AG09309 (cell line): Measurements from ENCODE around the gene MSH3.

Experiments used
- DNase-seq: peaks from one replicate; pipeline ENCODE4 v3.0.0-alpha.2; 2010; ENCODE audit warnings: low read depth
- H3K4me3 ChIP-seq: 2 replicates; pipeline ENCODE4 v1.5.1; 2011; ENCODE audit warnings: mild to moderate bottlenecking, low read depth, low read length, moderate library complexity; ENCODE audit not compliant: control insufficient read depth
- CTCF ChIP-seq: IDR thresholded peaks from 2 replicates; pipeline ENCODE4 v1.5.1; 2011; ENCODE audit warnings: mild to moderate bottlenecking, low read depth, low read length, inconsistent platforms; ENCODE audit not compliant: insufficient read depth, control insufficient read depth; ENCODE audit errors: missing control alignments

MSH3 gene

GRCh38 chr5:80797428-80798024 is 143.1 kb downstream of the MSH3 start:
- no peak overlapping the region for H3K4me3 ChIP-seq
- no peak for DNase-seq
- TF ChIP-seq CTCF, result no peak

- H3K4me3 ChIP-seq, result no peak overlapping the region
- no peak for TF ChIP-seq CTCF
- DNase-seq, result no peak
Observed at GRCh38 chr5:80798166-80798565, 143.7 kb downstream of the MSH3 start.

GRCh38 chr5:80798633-80799032 is 144.2 kb downstream of the MSH3 start:
- H3K4me3 ChIP-seq, result no peak overlapping the region
- DNase-seq, result no peak
- TF ChIP-seq CTCF, result no peak

- no peak overlapping the region for H3K4me3 ChIP-seq
- no peak for TF ChIP-seq CTCF
- DNase-seq, result no peak
Observed at GRCh38 chr5:80799041-80799440, 144.6 kb downstream of the MSH3 start.

GRCh38 chr5:80799573-80799972 is 145.1 kb downstream of the MSH3 start:
- no peak for TF ChIP-seq CTCF
- H3K4me3 ChIP-seq, result no peak overlapping the region
- DNase-seq, result no peak

- TF ChIP-seq CTCF, result no peak
- no peak for DNase-seq
- H3K4me3 ChIP-seq, result no peak overlapping the region
Observed at GRCh38 chr5:80804332-80804731, 149.9 kb downstream of the MSH3 start.

GRCh38 chr5:80805038-80805437 is 150.6 kb downstream of the MSH3 start:
- H3K4me3 ChIP-seq, result no peak overlapping the region
- DNase-seq, result no peak
- TF ChIP-seq CTCF, result no peak
